ENCODE results near the gene XXYLT1.

GRCh38 chr3:195176776-195177175 lies 94.2 kb downstream of the XXYLT1 start:
- TF ChIP-seq CTCF (IDR thresholded peaks at IDR 0.05) (no peak), EZH2 (IDR thresholded peaks at IDR 0.05) (no peak)
